Neural cell (in vitro differentiated cells): ENCODE measurements around the gene MGAT4A. TPM values are rescaled to one million over a fixed set of nuclear protein-coding genes. Genes with fewer than 3 reads are reported as not detected.

Source experiments
- H2AFZ ChIP-seq: fragments of 200-600, 300-800 bp; sonication (generic), shearing (Covaris generic); 2 replicates; pipeline ENCODE4 v1.6.0; 2014; ENCODE audit warnings: low read depth, mild to moderate bottlenecking, antibody characterized with exemption, low read length, moderate library complexity
- H3F3A ChIP-seq: fragments of 200-600 bp; shearing (Covaris generic); 2 replicates; pipeline ENCODE4 v1.6.1; 2016; ENCODE audit warnings: mild to moderate bottlenecking, moderate library complexity, mixed read lengths, antibody characterized with exemption, low read length; ENCODE audit not compliant: insufficient read depth, poor library complexity, severe bottlenecking
- H3K27ac ChIP-seq: fragments of 200-600, 300-800 bp; sonication (generic), shearing (Covaris generic); 2 replicates; pipeline ENCODE4 v1.5.1; 2014; ENCODE audit warnings: mild to moderate bottlenecking, low read length, moderate library complexity
- H3K27me3 ChIP-seq: fragments of 300-800, 200-600 bp; sonication (generic), shearing (Covaris generic); 2 replicates; pipeline ENCODE4 v1.6.0; 2014; ENCODE audit warnings: mild to moderate bottlenecking, low read depth, low read length, moderate library complexity; ENCODE audit not compliant: insufficient read depth
- H3K36me3 ChIP-seq: fragments of 300-800, 200-600 bp; sonication (generic), shearing (Covaris generic); 2 replicates; pipeline ENCODE4 v1.5.1; 2014; ENCODE audit warnings: mild to moderate bottlenecking, antibody characterized with exemption, low read length, moderate library complexity; ENCODE audit not compliant: insufficient read depth
- H3K4me2 ChIP-seq: fragments of 300-800, 200-600 bp; sonication (generic), shearing (Covaris generic); 2 replicates; pipeline ENCODE4 v1.6.0; 2014; ENCODE audit warnings: mild to moderate bottlenecking, low read length
- H3K4me3 ChIP-seq: fragments of 300-800, 200-600 bp; sonication (generic), shearing (Covaris generic); 2 replicates; pipeline ENCODE4 v1.5.1; 2014; ENCODE audit warnings: mild to moderate bottlenecking, low read length, moderate library complexity
- H3K79me2 ChIP-seq: fragments of 200-600 bp; shearing (Covaris generic); replicated peaks from 2 replicates; pipeline ENCODE4 v1.6.0; 2014; ENCODE audit warnings: mild to moderate bottlenecking, low read length, moderate library complexity; ENCODE audit not compliant: insufficient read depth
- H3K9ac ChIP-seq: fragments of 300-800, 200-600 bp; sonication (generic), shearing (Covaris generic); 2 replicates; pipeline ENCODE4 v1.6.1; 2016; ENCODE audit warnings: mild to moderate bottlenecking, low read length, mixed read lengths
- H3K9me2 ChIP-seq: fragments of 200-600 bp; shearing (Covaris generic); 2 replicates; pipeline ENCODE4 v1.6.1; 2016; ENCODE audit warnings: mild to moderate bottlenecking, low read length, mixed read lengths; ENCODE audit not compliant: insufficient read depth
- H3K9me3 ChIP-seq: fragments of 200-600, 300-800 bp; sonication (generic), shearing (Covaris generic); 2 replicates; pipeline ENCODE4 v1.6.1; 2016; ENCODE audit warnings: mild to moderate bottlenecking, mixed run types, low read length, moderate library complexity, mixed read lengths
- H4K20me1 ChIP-seq: fragments of 200-600 bp; shearing (Covaris generic); 2 replicates; pipeline ENCODE4 v1.6.1; 2016; ENCODE audit warnings: mild to moderate bottlenecking, mixed run types; ENCODE audit not compliant: insufficient read depth
- EZH2 ChIP-seq: fragments of 200-600, 300-800 bp; shearing (Covaris generic), sonication (generic); IDR thresholded peaks from 2 replicates; pipeline ENCODE4 v1.6.1; 2014; ENCODE audit warnings: antibody characterized with exemption, low read length, borderline replicate concordance, mild to moderate bottlenecking; ENCODE audit not compliant: insufficient read depth, poor library complexity, severe bottlenecking
- POLR2AphosphoS5 ChIP-seq: IDR thresholded peaks from 2 replicates; pipeline ENCODE4 v1.6.1; 2012
- RAD21 ChIP-seq: fragments of 450-650 bp; conservative IDR thresholded peaks from 2 replicates; pipeline ENCODE4 v1.6.1; 2014; ENCODE audit warnings: antibody characterized with exemption, mild to moderate bottlenecking, moderate library complexity
- SMC3 ChIP-seq: fragments of 450-650 bp; conservative IDR thresholded peaks from 2 replicates; pipeline ENCODE4 v1.6.1; 2014; ENCODE audit warnings: antibody characterized with exemption, mild to moderate bottlenecking, moderate library complexity; ENCODE audit not compliant: poor library complexity
- polyA plus RNA-seq: library from polyadenylated mRNA; depleted of rRNA; stranded (reverse); fragments of >200 nt; gene quantifications from 2 replicates; pipeline ENCODE4 v1.2.3, GENCODE V29; 2014
- TF ChIP-seq, protein P1 (sequence below): IDR thresholded peaks from 2 replicates; pipeline ENCODE4 v1.6.1; 2012; ENCODE audit warnings: borderline replicate concordance
- TF ChIP-seq, protein P2 (sequence below): fragments of 450-650 bp; IDR thresholded peaks from 2 replicates; pipeline ENCODE4 v1.5.1; 2014; ENCODE audit warnings: antibody characterized with exemption, mild to moderate bottlenecking, moderate library complexity; ENCODE audit not compliant: poor library complexity, severe bottlenecking

Gene MGAT4A
- polyA plus RNA-seq, 1 donor from 2014 or later = 54.8 TPM

DNA sequence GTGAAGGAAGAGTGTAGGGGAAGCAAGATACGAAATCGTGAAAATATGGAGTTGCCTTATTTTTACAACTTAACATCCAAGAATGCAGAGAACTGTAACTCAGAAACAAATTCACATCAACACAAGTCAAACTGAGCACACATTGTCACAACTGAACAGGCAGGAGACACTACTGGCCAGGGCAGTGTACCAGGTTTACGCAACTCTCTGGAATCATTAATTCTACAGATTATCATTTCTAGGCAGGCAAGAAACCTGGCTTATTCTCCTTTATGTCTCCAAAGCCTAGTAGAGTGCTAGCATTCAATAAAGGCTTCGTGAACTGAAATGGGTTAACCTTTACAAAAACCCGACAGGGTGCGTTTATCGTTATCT lies 123.2 kb downstream of the MGAT4A start:
- peak overlapping the region; percentile 94 for H3K27ac ChIP-seq
- H2AFZ ChIP-seq = peak overlapping the region; percentile 85
- H3K79me2 ChIP-seq = peaks cover 56% of the 10 kb centered on the region
- H3K4me3 ChIP-seq = peak overlapping the region; percentile 86
- H3K9ac ChIP-seq = peak overlapping the region; percentile 96
- H3K4me2 ChIP-seq = peak overlapping the region; percentile 57
- no peaks in the 10 kb centered on the region for H4K20me1 ChIP-seq
- no peaks in the 10 kb centered on the region for H3K36me3 ChIP-seq
- no peaks in the 10 kb centered on the region for H3K9me3 ChIP-seq
- TF ChIP-seq, protein P1, sequence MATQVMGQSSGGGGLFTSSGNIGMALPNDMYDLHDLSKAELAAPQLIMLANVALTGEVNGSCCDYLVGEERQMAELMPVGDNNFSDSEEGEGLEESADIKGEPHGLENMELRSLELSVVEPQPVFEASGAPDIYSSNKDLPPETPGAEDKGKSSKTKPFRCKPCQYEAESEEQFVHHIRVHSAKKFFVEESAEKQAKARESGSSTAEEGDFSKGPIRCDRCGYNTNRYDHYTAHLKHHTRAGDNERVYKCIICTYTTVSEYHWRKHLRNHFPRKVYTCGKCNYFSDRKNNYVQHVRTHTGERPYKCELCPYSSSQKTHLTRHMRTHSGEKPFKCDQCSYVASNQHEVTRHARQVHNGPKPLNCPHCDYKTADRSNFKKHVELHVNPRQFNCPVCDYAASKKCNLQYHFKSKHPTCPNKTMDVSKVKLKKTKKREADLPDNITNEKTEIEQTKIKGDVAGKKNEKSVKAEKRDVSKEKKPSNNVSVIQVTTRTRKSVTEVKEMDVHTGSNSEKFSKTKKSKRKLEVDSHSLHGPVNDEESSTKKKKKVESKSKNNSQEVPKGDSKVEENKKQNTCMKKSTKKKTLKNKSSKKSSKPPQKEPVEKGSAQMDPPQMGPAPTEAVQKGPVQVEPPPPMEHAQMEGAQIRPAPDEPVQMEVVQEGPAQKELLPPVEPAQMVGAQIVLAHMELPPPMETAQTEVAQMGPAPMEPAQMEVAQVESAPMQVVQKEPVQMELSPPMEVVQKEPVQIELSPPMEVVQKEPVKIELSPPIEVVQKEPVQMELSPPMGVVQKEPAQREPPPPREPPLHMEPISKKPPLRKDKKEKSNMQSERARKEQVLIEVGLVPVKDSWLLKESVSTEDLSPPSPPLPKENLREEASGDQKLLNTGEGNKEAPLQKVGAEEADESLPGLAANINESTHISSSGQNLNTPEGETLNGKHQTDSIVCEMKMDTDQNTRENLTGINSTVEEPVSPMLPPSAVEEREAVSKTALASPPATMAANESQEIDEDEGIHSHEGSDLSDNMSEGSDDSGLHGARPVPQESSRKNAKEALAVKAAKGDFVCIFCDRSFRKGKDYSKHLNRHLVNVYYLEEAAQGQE = no peak
- TF ChIP-seq, protein P2, sequence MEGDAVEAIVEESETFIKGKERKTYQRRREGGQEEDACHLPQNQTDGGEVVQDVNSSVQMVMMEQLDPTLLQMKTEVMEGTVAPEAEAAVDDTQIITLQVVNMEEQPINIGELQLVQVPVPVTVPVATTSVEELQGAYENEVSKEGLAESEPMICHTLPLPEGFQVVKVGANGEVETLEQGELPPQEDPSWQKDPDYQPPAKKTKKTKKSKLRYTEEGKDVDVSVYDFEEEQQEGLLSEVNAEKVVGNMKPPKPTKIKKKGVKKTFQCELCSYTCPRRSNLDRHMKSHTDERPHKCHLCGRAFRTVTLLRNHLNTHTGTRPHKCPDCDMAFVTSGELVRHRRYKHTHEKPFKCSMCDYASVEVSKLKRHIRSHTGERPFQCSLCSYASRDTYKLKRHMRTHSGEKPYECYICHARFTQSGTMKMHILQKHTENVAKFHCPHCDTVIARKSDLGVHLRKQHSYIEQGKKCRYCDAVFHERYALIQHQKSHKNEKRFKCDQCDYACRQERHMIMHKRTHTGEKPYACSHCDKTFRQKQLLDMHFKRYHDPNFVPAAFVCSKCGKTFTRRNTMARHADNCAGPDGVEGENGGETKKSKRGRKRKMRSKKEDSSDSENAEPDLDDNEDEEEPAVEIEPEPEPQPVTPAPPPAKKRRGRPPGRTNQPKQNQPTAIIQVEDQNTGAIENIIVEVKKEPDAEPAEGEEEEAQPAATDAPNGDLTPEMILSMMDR = no peak
- no peaks in the 10 kb centered on the region for H3K27me3 ChIP-seq
- H3F3A ChIP-seq = no peaks in the 10 kb centered on the region
- H3K9me2 ChIP-seq = no peaks in the 10 kb centered on the region

DNA sequence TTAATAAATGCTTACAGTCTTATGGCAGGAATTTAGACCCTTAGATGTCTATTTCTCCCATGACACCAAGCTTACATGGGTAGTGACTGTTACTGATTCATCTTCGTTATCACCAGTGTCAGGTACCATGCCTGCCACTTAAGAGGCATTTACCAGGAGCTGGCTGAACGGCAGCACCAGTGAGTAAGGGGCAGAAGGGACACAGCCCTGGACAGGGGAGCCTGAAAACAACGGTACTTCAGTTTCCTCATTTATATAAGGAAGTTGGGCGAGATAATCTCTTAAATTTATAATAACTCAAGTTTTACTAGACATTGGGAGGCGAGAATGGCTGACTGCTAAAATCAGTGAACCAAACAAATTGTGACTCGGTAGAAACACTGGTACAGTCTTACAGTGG lies 123.8 kb downstream of the MGAT4A start:
- peaks cover 56% of the 10 kb centered on the region for H3K79me2 ChIP-seq

More for the DNA sequence above, 123.8 kb downstream of the MGAT4A start:
- no peaks in the 10 kb centered on the region for H3K27me3 ChIP-seq
- no peaks in the 10 kb centered on the region for H4K20me1 ChIP-seq
- no peaks in the 10 kb centered on the region for H3F3A ChIP-seq
- H3K9me3 ChIP-seq = no peaks in the 10 kb centered on the region
- peak overlapping the region; percentile 86 for H3K4me3 ChIP-seq
- no peaks in the 10 kb centered on the region for H3K9me2 ChIP-seq
- peak overlapping the region; percentile 94 for H3K27ac ChIP-seq
- peak overlapping the region; percentile 96 for H3K9ac ChIP-seq
- no peaks in the 10 kb centered on the region for H3K36me3 ChIP-seq
- TF ChIP-seq, protein P1 = no peak
- TF ChIP-seq RAD21 = no peak
- TF ChIP-seq POLR2AphosphoS5 = no peak
- TF ChIP-seq EZH2 = no peak
- no peak for TF ChIP-seq SMC3
- TF ChIP-seq, protein P2 = no peak
- H3K4me2 ChIP-seq = peak overlapping the region; percentile 57
- H2AFZ ChIP-seq = no peak overlapping the region
